GM04503 (cell line): ENCODE results near the gene GRAP2.

ENCODE experiments used
- DNase-seq: peaks from one replicate; pipeline ENCODE4 v3.0.0-alpha.2; 2012; ENCODE audit warnings: low read depth

Gene GRAP2

GRCh38 chr22:39925909-39926679 lies 25.2 kb downstream of the GRAP2 start:
- no peak for DNase-seq

- DNase-seq, result no peak
Observed at GRCh38 chr22:39926753-39927152, 25.9 kb downstream of the GRAP2 start.

GRCh38 chr22:39927544-39927943 lies 26.7 kb downstream of the GRAP2 start:
- DNase-seq, result no peak

- no peak for DNase-seq
Observed at GRCh38 chr22:39928536-39929520, 27.9 kb downstream of the GRAP2 start.

GRCh38 chr22:39931251-39931650 lies 30.4 kb downstream of the GRAP2 start:
- no peak for DNase-seq

GRCh38 chr22:39932166-39932565 lies 31.3 kb downstream of the GRAP2 start:
- DNase-seq, result no peak

- DNase-seq, result no peak
Observed at GRCh38 chr22:39932918-39933649, 32.2 kb downstream of the GRAP2 start.

GRCh38 chr22:39933741-39934140 lies 32.9 kb downstream of the GRAP2 start:
- no peak for DNase-seq

GRCh38 chr22:39935116-39935515 lies 34.2 kb downstream of the GRAP2 start:
- no peak for DNase-seq

- no peak for DNase-seq
Observed at GRCh38 chr22:39935612-39936011, 34.7 kb downstream of the GRAP2 start.

- no peak for DNase-seq
Observed at GRCh38 chr22:39936523-39937145, 35.8 kb downstream of the GRAP2 start.

- no peak for DNase-seq
Observed at GRCh38 chr22:39937906-39938305, 37.0 kb downstream of the GRAP2 start.

- DNase-seq, result no peak
Observed at GRCh38 chr22:39938509-39939111, 37.7 kb downstream of the GRAP2 start.

- DNase-seq, result no peak
Observed at GRCh38 chr22:39939830-39940229, 38.9 kb downstream of the GRAP2 start.

GRCh38 chr22:39940757-39941305 lies 39.9 kb downstream of the GRAP2 start:
- DNase-seq, result no peak

- DNase-seq, result no peak
Observed at GRCh38 chr22:39941601-39942000, 40.7 kb downstream of the GRAP2 start.

GRCh38 chr22:39942439-39943230 lies 41.8 kb downstream of the GRAP2 start:
- no peak for DNase-seq

- no peak for DNase-seq
Observed at GRCh38 chr22:39943337-39943736, 42.5 kb downstream of the GRAP2 start.

GRCh38 chr22:39943953-39944872 lies 43.3 kb downstream of the GRAP2 start:
- no peak for DNase-seq
